MG63 (cell line): ENCODE data around the gene SERF1A. TPM values are rescaled to one million over a fixed set of nuclear protein-coding genes. Genes with fewer than 3 reads are reported as not detected.
"Not testable (repeated sequence)": the region's sequence is repeated elsewhere in the genome, so short reads cannot be mapped to it uniquely, and the experiment has no call there.

Experiments
- DNase-seq: peaks from one replicate; pipeline ENCODE4 v3.0.0-alpha.2; 2020
- H3K27me3 ChIP-seq: fragments of 250-450 bp; sonication (Bioruptor Pico); 2 replicates; pipeline ENCODE4 v1.5.1; 2020; ENCODE audit warnings: mild to moderate bottlenecking, moderate library complexity
- H3K36me3 ChIP-seq: fragments of 250-450 bp; sonication (Bioruptor Pico); 2 replicates; pipeline ENCODE4 v1.5.1; 2020; ENCODE audit warnings: mild to moderate bottlenecking, moderate library complexity
- H3K4me3 ChIP-seq: fragments of 250-450 bp; sonication (Bioruptor Pico); 2 replicates; pipeline ENCODE4 v1.5.1; 2020; ENCODE audit warnings: mild to moderate bottlenecking, moderate library complexity
- H3K9me3 ChIP-seq: fragments of 250-450 bp; sonication (Bioruptor Pico); 2 replicates; pipeline ENCODE4 v1.5.1; 2020; ENCODE audit warnings: mild to moderate bottlenecking, moderate library complexity
- total RNA-seq: library from RNA; depleted of rRNA; stranded (reverse); fragments of >200 nt; shearing (Covaris generic); gene quantifications from 2 replicates; pipeline ENCODE4 v1.2.3, GENCODE V29; 2014; ENCODE audit warnings: low replicate concordance; rRNA removed

The SERF1A gene
- total RNA-seq, result 7.0 and 9.3 TPM in 2 replicates

- H3K27me3 ChIP-seq, H3K9me3 ChIP-seq, H3K4me3 ChIP-seq, H3K36me3 ChIP-seq, DNase-seq: not testable (repeated sequence)
These were observed at the start of gene SERF1A for GRCh38 chr5:70900533-70901271. Gene SERF1A, plus strand, starts transcription at chr5:70900669. Its CDS starts 201 bp downstream, at chr5:70900870.

GRCh38 chr5:70866778-70867177, 33.7 kb upstream of the SERF1A start:
- H3K4me3 ChIP-seq, H3K36me3 ChIP-seq, H3K9me3 ChIP-seq, DNase-seq, H3K27me3 ChIP-seq: not testable (repeated sequence)

GRCh38 chr5:70870626-70871025, 29.8 kb upstream of the SERF1A start:
- not testable (repeated sequence) for DNase-seq, H3K36me3 ChIP-seq, H3K9me3 ChIP-seq, H3K27me3 ChIP-seq, H3K4me3 ChIP-seq

GRCh38 chr5:70896076-70896475, 4.4 kb upstream of the SERF1A start:
- H3K27me3 ChIP-seq, H3K36me3 ChIP-seq, H3K4me3 ChIP-seq, DNase-seq, H3K9me3 ChIP-seq: not testable (repeated sequence)

- H3K27me3 ChIP-seq, result not testable (repeated sequence)
These were observed 753 bp downstream of the SERF1A start for GRCh38 chr5:70901272-70901571.

GRCh38 chr5:70906624-70907023, 6.2 kb downstream of the SERF1A start:
- H3K36me3 ChIP-seq, H3K9me3 ChIP-seq, DNase-seq, H3K4me3 ChIP-seq, H3K27me3 ChIP-seq: not testable (repeated sequence)

More at GRCh38 chr5:70901272-70901571, 753 bp downstream of the SERF1A start:
- DNase-seq, H3K36me3 ChIP-seq, H3K9me3 ChIP-seq, H3K4me3 ChIP-seq: not testable (repeated sequence)

GRCh38 chr5:70916829-70917228, 16.4 kb downstream of the SERF1A start:
- H3K4me3 ChIP-seq, DNase-seq, H3K27me3 ChIP-seq, H3K36me3 ChIP-seq, H3K9me3 ChIP-seq: not testable (repeated sequence)

GRCh38 chr5:70925211-70925562, 24.7 kb downstream of the SERF1A start:
- H3K4me3 ChIP-seq, H3K36me3 ChIP-seq, H3K9me3 ChIP-seq, DNase-seq, H3K27me3 ChIP-seq: not testable (repeated sequence)

GRCh38 chr5:70931709-70932368, 31.4 kb downstream of the SERF1A start:
- DNase-seq, result not testable (repeated sequence)

GRCh38 chr5:70932560-70932959, 32.1 kb downstream of the SERF1A start:
- H3K4me3 ChIP-seq, H3K27me3 ChIP-seq, H3K9me3 ChIP-seq: not testable (repeated sequence)

More at GRCh38 chr5:70931709-70932368, 31.4 kb downstream of the SERF1A start:
- not testable (repeated sequence) for H3K36me3 ChIP-seq, H3K27me3 ChIP-seq, H3K4me3 ChIP-seq, H3K9me3 ChIP-seq

GRCh38 chr5:70953068-70953467, 52.6 kb downstream of the SERF1A start:
- not testable (repeated sequence) for H3K9me3 ChIP-seq, H3K27me3 ChIP-seq, DNase-seq, H3K36me3 ChIP-seq, H3K4me3 ChIP-seq

More at GRCh38 chr5:70932560-70932959, 32.1 kb downstream of the SERF1A start:
- H3K36me3 ChIP-seq, DNase-seq: not testable (repeated sequence)

Other genes with a start within 250 kb of the SERF1A start
- gene SMN1, start 24.4 kb downstream of the SERF1A start, total RNA-seq, result 9.1 and 23.5 TPM in 2 replicates
- gene NAIP, start 124.7 kb downstream of the SERF1A start, total RNA-seq, result 2.1 and 3.3 TPM in 2 replicates
- gene GTF2H2, start 167.0 kb downstream of the SERF1A start, total RNA-seq, result 18.5 and 94.6 TPM in 2 replicates